HG02885 (cell line): ENCODE measurements around the gene ABHD12B.

Source experiments
- ATAC-seq: cut with Tn5 transposase; IDR thresholded peaks from one replicate; pipeline ENCODE4 v1.9.1; 2021; ENCODE audit warnings: mild to moderate bottlenecking; ENCODE audit not compliant: unreplicated experiment, poor library complexity

ABHD12B gene

GRCh38 chr14:50837850-50838470 is 33.9 kb upstream of the ABHD12B start:
- ATAC-seq = no peak

DNA sequence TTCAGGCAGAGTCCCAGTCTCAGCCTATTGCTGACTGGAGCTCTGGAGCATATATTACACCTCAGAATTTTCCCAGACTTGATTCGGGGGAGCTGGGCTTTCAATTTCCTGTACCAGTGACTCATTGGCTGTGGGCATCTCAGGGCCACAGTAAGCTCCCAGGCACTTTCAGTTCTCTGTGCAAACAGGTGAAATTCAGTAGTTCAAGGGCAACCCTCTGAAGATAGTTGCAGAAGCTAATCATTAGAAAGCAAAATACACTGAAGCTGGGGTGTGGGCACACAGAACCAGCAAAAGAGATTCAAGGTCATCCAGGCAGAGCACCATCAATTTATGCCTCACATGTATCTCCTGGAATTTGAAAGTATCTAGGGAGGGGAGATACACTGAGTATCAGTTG is 32.8 kb upstream of the ABHD12B start:
- ATAC-seq = no peak

DNA sequence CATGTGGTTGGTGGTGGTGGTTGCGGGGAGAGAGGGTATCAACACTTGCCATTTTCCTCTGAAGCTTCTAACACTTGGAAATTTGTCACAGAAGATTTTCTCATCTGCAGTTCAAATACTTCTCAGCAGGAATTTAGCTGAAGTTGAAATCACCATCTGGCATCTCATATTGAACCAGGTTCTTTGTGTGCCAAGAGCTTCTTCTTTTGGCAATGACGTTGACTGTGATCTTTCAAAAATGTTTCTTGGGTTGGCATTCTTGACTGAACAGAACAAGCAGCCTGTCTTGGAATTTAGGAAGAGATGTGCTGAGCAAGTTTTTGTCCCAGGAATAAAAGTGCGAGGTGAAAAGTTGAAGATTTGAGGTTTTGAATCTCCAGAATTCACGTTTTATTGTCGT is 32.2 kb upstream of the ABHD12B start:
- no peak for ATAC-seq

DNA sequence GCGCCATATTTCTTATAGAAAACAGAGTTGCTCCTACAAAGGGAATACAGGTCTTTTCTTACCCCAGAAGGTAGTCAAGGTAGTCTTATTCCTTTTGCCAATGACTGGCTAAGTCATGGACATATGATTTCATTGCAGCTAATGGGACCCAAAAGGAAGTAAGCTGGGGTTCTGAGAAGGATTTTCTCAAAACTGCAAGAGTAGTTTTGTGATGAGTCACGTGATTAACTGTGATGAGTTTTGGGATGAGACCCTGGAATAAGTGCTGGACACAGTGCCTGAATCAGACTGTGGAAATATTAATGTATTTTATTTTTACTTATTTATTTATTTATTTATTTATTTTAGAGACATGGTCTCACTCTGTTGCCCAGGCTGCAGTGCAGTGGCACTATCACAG is 27.5 kb upstream of the ABHD12B start:
- no peak for ATAC-seq

DNA sequence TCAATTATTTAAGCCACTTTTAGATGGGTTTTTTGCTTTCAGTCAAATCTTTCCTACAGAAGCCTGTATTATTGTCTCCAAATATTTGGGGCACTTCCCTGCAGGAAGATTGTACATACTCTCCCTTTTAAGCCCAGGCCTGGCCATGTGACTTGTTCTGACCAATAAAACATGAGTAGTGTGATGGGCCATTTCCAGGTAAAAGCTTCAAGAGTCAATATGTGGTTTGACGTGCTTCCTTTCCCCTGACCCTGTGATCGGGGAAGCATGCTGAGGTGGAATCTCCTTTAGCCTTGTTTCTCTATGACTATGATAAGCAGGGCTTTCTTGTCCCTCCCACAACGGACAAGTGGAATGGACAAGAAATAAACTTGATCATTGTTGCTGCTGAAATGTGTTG is 26.7 kb upstream of the ABHD12B start:
- ATAC-seq = no peak

- ATAC-seq = no peak
Observed at GRCh38 chr14:50846226-50846880, 25.5 kb upstream of the ABHD12B start.

GRCh38 chr14:50853891-50854290 is 18.0 kb upstream of the ABHD12B start:
- no peak for ATAC-seq

GRCh38 chr14:50854521-50854920 is 17.3 kb upstream of the ABHD12B start:
- ATAC-seq = no peak

DNA sequence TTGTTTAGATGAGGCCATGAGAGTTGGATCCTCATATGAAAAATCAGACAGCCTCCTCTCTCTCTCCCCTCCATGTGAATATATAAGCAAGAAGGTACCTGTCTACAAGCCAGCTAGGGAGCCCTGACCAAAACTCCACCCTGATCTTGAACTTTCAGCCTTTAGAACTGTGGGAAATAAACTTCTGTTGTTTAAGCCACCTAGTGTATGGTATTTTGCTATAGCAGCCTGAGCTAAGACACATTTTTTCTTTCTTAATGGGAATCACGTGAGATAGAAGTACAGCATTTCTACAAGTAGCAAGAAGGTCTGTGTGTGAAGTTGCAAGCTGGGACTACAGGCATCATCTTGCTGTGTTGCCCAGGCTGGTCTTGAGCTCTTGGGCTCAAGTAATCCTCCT is 16.3 kb upstream of the ABHD12B start:
- no peak for ATAC-seq

DNA sequence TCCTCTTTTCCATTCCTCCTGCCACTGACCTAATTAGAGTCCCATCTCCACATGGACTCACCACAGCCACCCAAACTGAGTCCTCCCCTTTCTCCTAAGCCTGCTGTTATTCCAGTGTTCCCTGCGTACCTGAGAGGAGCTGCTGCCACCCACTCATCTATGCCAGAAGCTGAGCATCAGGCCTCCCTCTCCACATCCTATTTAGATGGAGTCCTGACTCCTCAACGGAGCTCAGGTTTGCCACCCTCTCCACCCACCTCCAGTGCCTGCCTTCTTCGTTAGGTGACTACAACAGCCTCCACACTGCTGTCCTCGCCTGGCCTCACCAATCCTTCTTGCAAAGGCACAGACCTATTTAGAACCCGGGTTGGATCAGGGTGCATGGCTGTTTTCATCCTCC is 15.2 kb upstream of the ABHD12B start:
- no peak for ATAC-seq

DNA sequence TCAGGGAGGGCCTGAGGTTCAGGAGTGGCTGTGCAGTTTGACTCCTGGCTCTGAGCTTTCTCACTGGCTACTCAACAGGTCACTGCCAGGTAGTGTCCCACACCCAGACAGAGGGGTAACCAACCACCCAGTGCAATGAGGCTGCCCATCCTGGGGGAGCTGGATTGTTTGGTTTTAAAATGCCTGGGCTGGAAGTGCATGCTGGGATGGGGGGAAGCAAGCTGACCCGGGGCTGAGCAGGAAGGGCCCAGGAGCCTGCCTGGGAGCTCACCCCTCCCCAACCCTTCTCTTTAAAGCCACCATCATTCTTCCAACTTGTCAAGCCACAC is 12.6 kb upstream of the ABHD12B start:
- no peak for ATAC-seq

DNA sequence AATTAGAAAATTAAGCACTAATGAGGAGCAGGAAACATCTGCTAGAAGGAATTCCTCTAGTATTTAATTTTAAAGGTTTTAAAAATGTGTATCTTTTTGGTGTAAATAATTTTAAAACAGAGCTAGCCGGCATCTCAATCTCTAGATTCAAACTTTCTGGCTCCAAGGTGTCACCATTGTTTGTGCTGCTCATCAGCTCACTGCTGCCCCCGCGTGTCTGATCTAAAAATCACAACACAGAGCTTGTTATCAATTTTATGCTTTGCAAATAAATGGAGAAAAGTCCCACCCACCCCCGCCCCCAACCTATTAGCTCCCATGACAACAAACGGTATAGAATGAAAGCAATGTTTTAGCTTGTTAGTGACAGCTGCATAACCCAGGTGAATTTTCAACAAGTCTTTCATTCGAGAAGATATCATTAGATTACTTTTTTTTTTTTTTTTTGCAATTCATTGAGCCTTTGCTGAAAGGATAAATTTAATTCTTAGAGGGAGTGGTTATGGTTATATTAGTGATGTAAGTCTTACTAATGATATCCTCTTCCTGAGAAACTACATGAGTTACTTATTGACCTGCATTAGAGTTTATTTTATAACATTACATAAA is 11.3 kb upstream of the ABHD12B start:
- peak; percentile 55 for ATAC-seq

DNA sequence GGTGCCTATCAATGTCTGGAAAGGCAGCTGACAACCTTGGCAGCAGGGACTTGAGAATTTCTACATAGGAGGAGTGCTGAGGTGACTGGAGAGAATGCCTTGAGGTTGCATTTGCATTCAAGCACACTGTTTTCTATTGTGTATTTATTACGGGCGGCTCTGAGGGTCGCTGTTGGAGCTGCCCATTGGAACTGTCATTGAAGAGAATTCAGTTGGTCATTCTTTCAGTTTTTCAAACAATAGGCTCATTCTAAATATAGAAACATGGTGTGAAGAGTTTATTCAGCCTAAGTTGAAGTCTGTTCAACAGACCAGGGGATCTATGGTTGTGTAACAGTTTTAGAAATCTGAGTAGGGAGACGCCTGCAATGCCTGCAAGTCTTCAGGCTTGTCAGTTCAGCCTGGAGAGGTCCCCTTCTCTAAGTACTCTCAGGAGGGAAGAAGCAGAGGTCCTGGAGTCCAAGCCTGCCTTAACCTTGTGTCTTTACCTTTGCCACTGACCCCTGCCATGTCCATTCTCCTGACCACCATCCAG is 9.8 kb upstream of the ABHD12B start:
- no peak for ATAC-seq

DNA sequence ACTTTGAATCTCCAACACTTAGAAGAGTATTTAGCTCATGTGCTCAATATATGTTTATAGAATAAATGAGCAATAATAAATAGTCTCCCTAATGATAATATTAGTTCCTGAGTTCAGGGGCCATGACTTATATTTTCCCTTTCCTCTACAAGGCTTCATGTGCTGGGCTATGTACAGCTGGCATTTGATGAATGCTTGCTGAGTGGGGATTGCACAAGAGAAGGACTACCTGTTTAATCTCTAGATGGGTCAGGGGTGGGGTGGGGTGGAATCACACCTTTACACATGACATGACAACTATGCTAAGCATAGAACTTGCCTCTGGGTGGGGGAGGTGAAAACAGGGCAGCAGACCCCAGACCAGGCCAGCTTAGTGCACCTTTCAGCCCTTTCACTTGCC is 7.6 kb upstream of the ABHD12B start:
- ATAC-seq = no peak

- no peak for ATAC-seq
Observed at GRCh38 chr14:50864946-50865345, 6.9 kb upstream of the ABHD12B start.

DNA sequence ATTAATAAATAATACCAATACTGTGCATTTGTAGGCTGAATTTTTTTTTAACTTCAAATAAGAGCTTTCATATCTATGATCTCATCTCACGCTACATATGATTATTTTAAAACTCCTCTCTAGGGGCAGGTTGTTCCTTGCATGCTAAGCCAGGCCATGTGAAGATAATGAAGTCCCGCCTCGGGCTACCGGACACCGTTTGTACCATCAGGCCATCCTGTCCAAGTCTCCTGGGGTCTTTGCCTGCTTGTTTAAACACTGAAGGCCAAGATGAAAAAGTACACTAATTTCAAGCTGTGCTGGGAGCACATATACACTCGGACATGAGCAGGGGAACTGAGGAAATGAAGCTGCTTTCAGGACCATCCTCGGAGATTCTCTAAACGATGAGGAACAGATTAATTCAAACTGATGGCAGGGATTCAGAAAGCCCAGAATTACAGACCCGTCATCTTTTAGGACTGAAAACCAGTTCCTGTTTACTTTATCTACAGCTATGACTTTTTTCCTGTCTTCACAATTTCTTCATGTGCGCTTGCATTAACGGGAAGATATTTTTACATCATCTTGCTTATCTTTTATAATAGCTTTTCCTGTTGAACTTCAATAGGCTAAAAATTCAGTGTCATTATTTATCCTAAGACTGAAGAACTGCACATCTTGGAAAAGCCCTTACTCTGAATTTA is 6.3 kb upstream of the ABHD12B start:
- no peak for ATAC-seq

GRCh38 chr14:50871228-50871627 is 625 bp upstream of the ABHD12B start:
- no peak for ATAC-seq

GRCh38 chr14:50874757-50875156 is 2.9 kb downstream of the ABHD12B start:
- no peak for ATAC-seq

DNA sequence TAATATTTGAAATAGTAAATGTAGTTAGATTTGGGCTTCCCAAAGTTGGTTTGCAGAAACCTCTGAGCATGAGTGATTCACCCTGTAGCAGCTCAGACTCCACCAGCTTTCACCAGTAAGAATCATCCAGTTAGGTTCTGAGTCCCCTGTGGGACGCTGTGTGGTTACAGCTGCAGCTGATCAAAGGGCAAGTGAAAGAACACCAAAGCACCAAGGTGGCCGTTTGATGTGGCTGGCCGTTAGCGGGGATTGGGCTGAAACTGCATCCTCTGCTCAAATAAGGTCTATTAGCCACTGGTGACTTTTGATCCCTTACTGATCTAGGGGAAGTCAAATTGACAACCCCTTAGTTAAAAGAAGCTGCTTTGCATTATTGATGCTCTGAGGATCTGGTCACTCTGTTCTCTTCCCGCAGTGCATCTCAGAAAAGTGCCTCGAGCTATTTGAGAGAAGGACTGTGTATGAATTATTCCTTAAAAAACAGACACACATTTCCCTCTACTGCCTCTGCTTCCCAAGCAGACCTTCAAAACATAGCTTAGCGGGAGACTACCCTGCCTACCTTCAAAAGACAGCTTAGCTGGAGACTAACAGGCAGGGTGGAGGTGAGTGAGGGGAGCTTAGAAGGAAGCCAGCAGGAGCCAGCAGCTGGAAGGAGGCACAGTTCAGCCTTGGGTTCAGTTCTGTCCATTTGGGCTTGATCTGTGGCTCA is 3.7 kb downstream of the ABHD12B start:
- ATAC-seq = peak; percentile 97

GRCh38 chr14:50882932-50883826 is 11.3 kb downstream of the ABHD12B start:
- no peak for ATAC-seq
